Activated CD4-positive, alpha-beta memory T cell treated with anti-CD3 and anti-CD28 coated beads, Interleukin-2, amount 10 ng/mL, durations not matched to agents 7 days and 5 days (primary cell): ENCODE data around the gene LRP1B. TPM values are rescaled to one million over a fixed set of nuclear protein-coding genes. Genes with fewer than 3 reads are reported as not detected.

ENCODE experiments used
- CTCF ChIA-PET: fragments of 350-600 bp; sonication (Branson Sonifier 250); formaldehyde crosslinking; loops from one replicate; lab custom pipeline; 2021; ENCODE audit warnings: antibody characterized with exemption, inconsistent platforms; lab: Charles Lee
- POLR2A ChIA-PET: fragments of 350-600 bp; sonication (Branson Sonifier 250); formaldehyde crosslinking; loops from one replicate; lab custom pipeline; 2021; ENCODE audit warnings: antibody characterized with exemption; lab: Charles Lee
- DNase-seq: peaks from one replicate; pipeline ENCODE4 v3.0.0-alpha.2; 2020
- H3K27ac Mint-ChIP-seq: one replicate; pipeline ENCODE4 v1.8.0; 2021; ENCODE audit warnings: mild to moderate bottlenecking, mixed read lengths
- H3K27me3 Mint-ChIP-seq: one replicate; pipeline ENCODE4 v1.8.0; 2021; ENCODE audit warnings: mixed read lengths
- H3K36me3 Mint-ChIP-seq: one replicate; pipeline ENCODE4 v1.8.0; 2021; ENCODE audit warnings: low read depth, mixed read lengths
- H3K4me1 Mint-ChIP-seq: one replicate; pipeline ENCODE4 v1.8.0; 2021; ENCODE audit warnings: mixed read lengths
- H3K4me3 Mint-ChIP-seq: one replicate; pipeline ENCODE4 v1.8.0; 2021; ENCODE audit warnings: mild to moderate bottlenecking, mixed read lengths
- H3K9me3 Mint-ChIP-seq: one replicate; pipeline ENCODE4 v1.8.0; 2021; ENCODE audit warnings: mixed read lengths
- total RNA-seq, 2 experiments: library from RNA; stranded (reverse); gene quantifications; one replicate each; pipeline ENCODE4 v1.2.3, GENCODE V29; 2021

The LRP1B gene
- total RNA-seq, 2 experiments from 2014 or later: not detected

- Mint-ChIP-seq H3K27me3 (no peaks in the 10 kb centered on the region), H3K4me3 (no peak overlapping the region), H3K9me3 (peaks cover 7% of the 10 kb centered on the region), H3K4me1 (no peaks in the 10 kb centered on the region), H3K36me3 (no peaks in the 10 kb centered on the region), H3K27ac (no peak overlapping the region)
- ChIA-PET CTCF (no interaction called here), POLR2A (no interaction called here)
- DNase-seq: no peak
Observed at GRCh38 chr2:141439524-141439923, 691.3 kb downstream of the LRP1B start.

GRCh38 chr2:141438536-141438935 lies 692.3 kb downstream of the LRP1B start:
- no peaks in the 10 kb centered on the region for H3K36me3 Mint-ChIP-seq
- H3K4me3 Mint-ChIP-seq: no peak overlapping the region
- ChIA-PET CTCF (no interaction called here), POLR2A (no interaction called here)
- H3K27me3 Mint-ChIP-seq: no peaks in the 10 kb centered on the region
- H3K9me3 Mint-ChIP-seq: peaks cover 12% of the 10 kb centered on the region
- H3K27ac Mint-ChIP-seq: no peak overlapping the region
- no peak for DNase-seq
- H3K4me1 Mint-ChIP-seq: no peaks in the 10 kb centered on the region

DNA sequence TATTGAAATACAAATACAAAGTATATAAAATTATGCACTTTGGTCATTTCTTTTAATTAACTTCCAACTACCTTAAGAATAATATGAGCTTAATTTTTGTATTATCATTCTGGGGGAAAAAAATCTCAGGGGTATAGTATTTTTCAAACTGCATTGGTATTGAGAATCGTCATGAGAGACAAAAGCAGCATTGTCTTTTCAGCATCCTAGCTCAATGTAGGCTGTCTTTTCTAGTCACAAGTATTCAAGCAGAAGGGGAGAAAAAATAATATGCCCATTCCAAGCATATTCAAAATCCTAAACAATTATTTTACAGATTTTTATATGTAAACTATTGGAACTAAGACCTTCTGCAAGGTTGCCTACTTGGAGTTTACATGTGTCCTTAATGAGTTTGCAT lies 693.3 kb downstream of the LRP1B start:
- H3K27ac Mint-ChIP-seq: no peak overlapping the region
- peaks cover 14% of the 10 kb centered on the region for H3K9me3 Mint-ChIP-seq
- H3K36me3 Mint-ChIP-seq: no peaks in the 10 kb centered on the region
- H3K27me3 Mint-ChIP-seq: no peaks in the 10 kb centered on the region
- CTCF ChIA-PET: no interaction called here
- POLR2A ChIA-PET: no interaction called here
- no peak overlapping the region for H3K4me3 Mint-ChIP-seq
- DNase-seq: no peak
- H3K4me1 Mint-ChIP-seq: no peaks in the 10 kb centered on the region

DNA sequence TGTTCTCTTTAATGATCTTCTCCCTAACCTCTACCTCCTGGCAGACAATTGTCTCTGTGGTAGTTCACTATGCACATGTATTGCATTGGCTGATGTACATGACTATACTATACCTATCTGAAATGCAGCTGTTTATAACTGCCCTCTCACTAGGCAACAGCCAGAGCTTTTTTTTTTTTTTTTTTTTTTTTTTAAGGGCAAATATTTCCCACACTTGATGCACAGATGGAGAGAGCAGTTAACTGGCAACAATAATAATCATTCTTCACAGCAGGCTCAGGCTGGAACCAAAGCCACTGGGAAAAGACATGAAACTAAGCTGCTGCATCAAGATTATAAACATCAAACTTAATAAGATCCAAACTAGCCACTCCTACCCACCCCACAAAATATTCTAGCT lies 707.7 kb downstream of the LRP1B start:
- no peaks in the 10 kb centered on the region for H3K36me3 Mint-ChIP-seq
- CTCF ChIA-PET: no interaction called here
- no peaks in the 10 kb centered on the region for H3K4me1 Mint-ChIP-seq
- H3K27ac Mint-ChIP-seq: no peak overlapping the region
- POLR2A ChIA-PET: no interaction called here
- DNase-seq: no peak
- peaks cover 10% of the 10 kb centered on the region for H3K9me3 Mint-ChIP-seq
- H3K4me3 Mint-ChIP-seq: no peak overlapping the region
- H3K27me3 Mint-ChIP-seq: no peaks in the 10 kb centered on the region

GRCh38 chr2:141417246-141417797 lies 713.5 kb downstream of the LRP1B start:
- no peak for DNase-seq
- Mint-ChIP-seq H3K9me3 (peaks cover 12% of the 10 kb centered on the region), H3K4me1 (no peaks in the 10 kb centered on the region), H3K27me3 (no peaks in the 10 kb centered on the region), H3K27ac (no peak overlapping the region), H3K36me3 (no peaks in the 10 kb centered on the region), H3K4me3 (no peak overlapping the region)
- CTCF ChIA-PET: no interaction called here
- POLR2A ChIA-PET: no interaction called here

GRCh38 chr2:141411419-141411818 lies 719.4 kb downstream of the LRP1B start:
- Mint-ChIP-seq H3K27me3 (no peaks in the 10 kb centered on the region), H3K4me1 (no peaks in the 10 kb centered on the region), H3K27ac (no peak overlapping the region), H3K9me3 (peaks cover 8% of the 10 kb centered on the region), H3K4me3 (no peak overlapping the region), H3K36me3 (no peaks in the 10 kb centered on the region)
- no peak for DNase-seq
- POLR2A ChIA-PET: no interaction called here
- CTCF ChIA-PET: no interaction called here

DNA sequence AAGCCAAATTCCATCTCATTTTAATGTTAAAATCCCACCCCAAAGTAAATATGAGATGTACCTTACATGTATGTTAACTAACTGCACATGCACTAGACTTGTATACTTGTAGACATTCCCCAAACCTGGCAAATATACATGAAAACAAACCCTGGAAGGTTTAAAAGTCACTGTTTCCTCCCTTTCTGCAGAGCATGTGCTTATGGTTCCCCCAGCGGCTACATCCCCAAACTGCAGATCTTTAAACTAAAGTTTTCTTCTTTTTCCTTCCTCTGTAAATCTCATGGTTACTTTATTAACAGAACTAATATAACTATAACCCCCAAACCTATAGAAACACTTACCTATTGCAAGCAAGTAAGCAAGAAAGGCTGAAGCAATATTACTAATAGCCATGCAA lies 731.5 kb downstream of the LRP1B start:
- no peaks in the 10 kb centered on the region for H3K27me3 Mint-ChIP-seq
- no peaks in the 10 kb centered on the region for H3K4me1 Mint-ChIP-seq
- H3K27ac Mint-ChIP-seq: no peak overlapping the region
- no peaks in the 10 kb centered on the region for H3K36me3 Mint-ChIP-seq
- POLR2A ChIA-PET: no interaction called here
- H3K9me3 Mint-ChIP-seq: no peaks in the 10 kb centered on the region
- CTCF ChIA-PET: no interaction called here
- no peak for DNase-seq
- H3K4me3 Mint-ChIP-seq: no peak overlapping the region

GRCh38 chr2:141393214-141393545 lies 737.6 kb downstream of the LRP1B start:
- no peaks in the 10 kb centered on the region for H3K4me1 Mint-ChIP-seq
- peaks cover 9% of the 10 kb centered on the region for H3K9me3 Mint-ChIP-seq
- no peak for DNase-seq
- H3K36me3 Mint-ChIP-seq: no peaks in the 10 kb centered on the region
- CTCF ChIA-PET: no interaction called here
- H3K27ac Mint-ChIP-seq: no peak overlapping the region
- H3K27me3 Mint-ChIP-seq: no peaks in the 10 kb centered on the region
- H3K4me3 Mint-ChIP-seq: no peak overlapping the region
- POLR2A ChIA-PET: no interaction called here

GRCh38 chr2:141392517-141393213 lies 738.2 kb downstream of the LRP1B start:
- ChIA-PET POLR2A (no interaction called here), CTCF (no interaction called here)
- no peaks in the 10 kb centered on the region for H3K27me3 Mint-ChIP-seq
- H3K4me3 Mint-ChIP-seq: no peak overlapping the region
- H3K9me3 Mint-ChIP-seq: peaks cover 9% of the 10 kb centered on the region
- H3K4me1 Mint-ChIP-seq: no peaks in the 10 kb centered on the region
- H3K27ac Mint-ChIP-seq: no peak overlapping the region
- DNase-seq: no peak
- H3K36me3 Mint-ChIP-seq: no peaks in the 10 kb centered on the region

GRCh38 chr2:141386168-141386567 lies 744.6 kb downstream of the LRP1B start:
- no peak for DNase-seq
- Mint-ChIP-seq H3K27me3 (no peaks in the 10 kb centered on the region), H3K27ac (no peak overlapping the region), H3K4me1 (no peaks in the 10 kb centered on the region), H3K4me3 (no peak overlapping the region), H3K9me3 (peaks cover 11% of the 10 kb centered on the region), H3K36me3 (no peaks in the 10 kb centered on the region)
- POLR2A ChIA-PET: no interaction called here
- CTCF ChIA-PET: no interaction called here

GRCh38 chr2:141384676-141385075 lies 746.1 kb downstream of the LRP1B start:
- H3K4me1 Mint-ChIP-seq: no peaks in the 10 kb centered on the region
- POLR2A ChIA-PET: no interaction called here

GRCh38 chr2:141381946-141382345 lies 748.9 kb downstream of the LRP1B start:
- Mint-ChIP-seq H3K27me3 (no peaks in the 10 kb centered on the region), H3K36me3 (no peaks in the 10 kb centered on the region), H3K4me1 (no peaks in the 10 kb centered on the region), H3K9me3 (peaks cover 12% of the 10 kb centered on the region), H3K27ac (no peak overlapping the region), H3K4me3 (no peak overlapping the region)
- CTCF ChIA-PET: no interaction called here
- POLR2A ChIA-PET: no interaction called here
- DNase-seq: no peak

More at GRCh38 chr2:141384676-141385075, 746.1 kb downstream of the LRP1B start:
- Mint-ChIP-seq H3K27ac (no peak overlapping the region), H3K9me3 (peaks cover 13% of the 10 kb centered on the region), H3K4me3 (no peak overlapping the region), H3K27me3 (no peaks in the 10 kb centered on the region), H3K36me3 (no peaks in the 10 kb centered on the region)
- CTCF ChIA-PET: no interaction called here
- no peak for DNase-seq

DNA sequence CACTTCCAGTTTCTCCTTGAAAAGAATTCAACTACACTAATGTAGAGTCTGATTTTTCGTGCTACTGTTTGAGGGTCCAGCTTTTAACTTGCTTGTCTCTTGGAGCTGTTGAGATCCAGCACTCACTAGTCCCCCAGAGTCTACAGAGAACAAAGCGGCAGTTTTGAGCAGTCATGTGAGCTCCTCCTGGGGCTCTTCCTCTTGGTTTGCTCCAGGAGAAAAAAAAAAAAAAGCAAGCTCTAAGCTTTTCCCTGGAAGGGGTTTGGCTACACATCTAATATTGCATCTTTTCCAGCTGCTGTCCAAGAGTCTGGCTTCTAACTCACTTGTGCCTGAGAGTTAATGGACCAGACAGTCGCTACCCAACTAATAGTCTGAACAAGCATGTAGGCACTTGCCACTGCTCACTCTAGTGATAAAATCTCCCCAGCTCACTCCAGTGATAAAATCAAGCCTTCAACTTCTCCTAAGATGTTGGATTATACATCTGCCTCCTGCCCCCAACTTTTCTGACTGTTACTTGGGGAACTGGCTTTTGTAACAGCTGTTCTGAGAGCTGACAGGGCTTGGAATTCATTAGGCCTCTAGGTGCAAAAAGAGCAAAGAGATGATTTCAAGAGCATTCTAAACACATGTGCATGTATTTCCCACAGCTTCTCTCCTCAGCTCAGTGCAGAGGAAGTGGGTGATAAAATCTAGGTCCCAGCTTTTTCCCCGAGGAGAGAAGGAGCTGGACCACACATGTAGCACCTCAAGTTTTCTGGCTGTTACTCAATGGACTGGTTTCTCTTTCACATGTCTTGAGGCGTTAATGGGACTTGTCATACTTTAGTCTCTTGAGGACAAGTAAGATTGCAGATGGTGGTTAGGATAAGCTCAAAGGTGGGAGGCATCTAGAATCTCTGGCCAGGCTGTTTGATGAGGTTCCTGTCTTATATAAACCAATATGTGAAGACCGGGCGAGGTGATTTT lies 750.5 kb downstream of the LRP1B start:
- ChIA-PET POLR2A (no interaction called here), CTCF (no interaction called here)
- no peaks in the 10 kb centered on the region for H3K4me1 Mint-ChIP-seq
- H3K27me3 Mint-ChIP-seq: no peaks in the 10 kb centered on the region
- H3K4me3 Mint-ChIP-seq: no peak overlapping the region
- H3K27ac Mint-ChIP-seq: no peak overlapping the region
- no peaks in the 10 kb centered on the region for H3K36me3 Mint-ChIP-seq
- DNase-seq: no peak
- peaks cover 14% of the 10 kb centered on the region for H3K9me3 Mint-ChIP-seq
